A673 (cell line): ENCODE results near the gene EFNA2. TPM values are rescaled to one million over a fixed set of nuclear protein-coding genes. Genes with fewer than 3 reads are reported as not detected.

Experiments
- BruUV-seq: library from RNA; stranded (reverse); fragments of 400-500 nt; replicated peaks from 2 replicates; lab custom pipeline; 2021; lab: Mats Ljungman, UMichigan
- CTCF ChIA-PET: fragments of 300-600 bp; sonication (Branson Sonifier 250); formaldehyde crosslinking; loops from one replicate; lab custom pipeline; 2022; ENCODE audit warnings: antibody characterized with exemption; lab: Charles Lee
- POLR2A ChIA-PET: fragments of 300-600 bp; sonication (Branson Sonifier 250); formaldehyde crosslinking; loops from one replicate; lab custom pipeline; 2022; ENCODE audit warnings: antibody characterized with exemption; ENCODE audit not compliant: low non-redundant PET; lab: Charles Lee
- DNase-seq: peaks from one replicate; pipeline ENCODE4 v3.0.0-alpha.2; 2015; ENCODE audit warnings: low spot score
- H3K27ac ChIP-seq: fragments of 200-600 bp; sonication (generic); 2 replicates; pipeline ENCODE4 v1.5.1; 2016; ENCODE audit warnings: mixed run types, low read depth, mild to moderate bottlenecking, mixed read lengths, antibody characterized with exemption, low read length; ENCODE audit not compliant: poor library complexity, severe bottlenecking
- H3K27me3 ChIP-seq: fragments of 200-600 bp; sonication (generic); replicated peaks from 2 replicates; pipeline ENCODE4 v1.6.1; 2017; ENCODE audit warnings: mixed run types, low read depth, mild to moderate bottlenecking, mixed read lengths, antibody characterized with exemption, low read length; ENCODE audit not compliant: insufficient read depth, poor library complexity
- H3K36me3 ChIP-seq: fragments of 200-600 bp; sonication (generic); 2 replicates; pipeline ENCODE4 v1.6.1; 2016; ENCODE audit warnings: mixed run types, mild to moderate bottlenecking, mixed read lengths, antibody characterized with exemption, low read length; ENCODE audit not compliant: insufficient read depth, poor library complexity, severe bottlenecking
- H3K4me1 ChIP-seq: fragments of 200-600 bp; sonication (generic); 2 replicates; pipeline ENCODE4 v1.6.1; 2017; ENCODE audit warnings: mixed run types, mild to moderate bottlenecking, mixed read lengths, antibody characterized with exemption, low read length; ENCODE audit not compliant: insufficient read depth, poor library complexity, severe bottlenecking
- H3K4me3 ChIP-seq: fragments of 200-600 bp; sonication (generic); 2 replicates; pipeline ENCODE4 v1.5.1; 2016; ENCODE audit warnings: low read depth, mixed run types, mild to moderate bottlenecking, mixed read lengths, low read length; ENCODE audit not compliant: poor library complexity, severe bottlenecking
- H3K9me3 ChIP-seq: fragments of 200-600 bp; sonication (generic); 2 replicates; pipeline ENCODE4 v1.6.1; 2016; ENCODE audit warnings: mixed run types, low read depth, mild to moderate bottlenecking, mixed read lengths, antibody characterized with exemption, low read length; ENCODE audit not compliant: poor library complexity, severe bottlenecking
- CTCF ChIP-seq: fragments of 300-800, 200-600 bp; sonication (generic); conservative IDR thresholded peaks from 2 replicates; pipeline ENCODE4 v1.5.1; 2017; ENCODE audit warnings: low read depth, mild to moderate bottlenecking, antibody characterized with exemption, low read length, moderate library complexity, mixed read lengths
- EZH2 ChIP-seq: fragments of 200-600 bp; sonication (generic); IDR thresholded peaks from 2 replicates; pipeline ENCODE4 v1.6.1; 2017; ENCODE audit warnings: borderline replicate concordance, low read depth, mild to moderate bottlenecking, mixed read lengths, antibody characterized with exemption, low read length; ENCODE audit not compliant: poor library complexity, severe bottlenecking
- intact Hi-C: fragments of 100-400 bp; cut with micrococcal nuclease; formaldehyde crosslinking; loops from one replicate; pipeline ENCODE4 v1.10.0; 2022; ENCODE audit not compliant: unreplicated experiment
- total RNA-seq: library from RNA; stranded (reverse); gene quantifications from 2 replicates; pipeline ENCODE4 v1.2.3, GENCODE V29; 2021

The EFNA2 gene
- total RNA-seq, 1 experiment from 2014 or later: 0.64 TPM

- no peaks in the 10 kb centered on the region for H3K36me3 ChIP-seq
- H3K9me3 ChIP-seq: no peaks in the 10 kb centered on the region
- no peak for DNase-seq
- H3K4me1 ChIP-seq: peaks cover 13% of the 10 kb centered on the region
- no peak overlapping the region for H3K4me3 ChIP-seq
- no TSS peak for BruUV-seq
- CTCF ChIA-PET: no interaction called here
- TF ChIP-seq EZH2 (no peak), CTCF (no peak)
- H3K27me3 ChIP-seq: no peaks in the 10 kb centered on the region
- intact Hi-C loops: no loop called here
- H3K27ac ChIP-seq: no peak overlapping the region
- POLR2A ChIA-PET: no interaction called here
Observed at GRCh38 chr19:1296575-1297271, 11.1 kb downstream of the EFNA2 start.

DNA sequence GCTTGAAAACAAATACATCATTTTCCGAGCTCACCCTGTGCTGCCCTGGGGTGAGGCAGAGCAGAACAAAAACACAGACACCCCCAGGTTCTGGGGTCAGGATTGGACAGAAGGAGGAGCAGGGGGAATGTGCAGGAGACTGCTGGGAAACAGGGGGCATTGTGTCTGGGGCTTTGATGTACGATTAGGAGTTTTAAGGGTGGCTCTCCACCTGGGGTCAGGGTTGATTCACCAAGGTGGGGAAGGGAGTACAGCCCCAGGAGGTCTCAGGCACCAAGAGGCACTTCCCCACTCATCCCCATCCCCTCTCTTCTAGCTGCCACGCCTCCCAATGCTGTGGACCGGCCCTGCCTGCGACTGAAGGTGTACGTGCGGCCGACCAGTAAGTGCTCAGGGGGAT is 12.6 kb downstream of the EFNA2 start:
- TF ChIP-seq CTCF (no peak), EZH2 (no peak)
- BruUV-seq: no TSS peak
- H3K4me3 ChIP-seq: no peak overlapping the region
- no peaks in the 10 kb centered on the region for H3K27me3 ChIP-seq
- no peaks in the 10 kb centered on the region for H3K36me3 ChIP-seq
- DNase-seq: no peak
- H3K9me3 ChIP-seq: no peaks in the 10 kb centered on the region
- H3K4me1 ChIP-seq: peaks cover 7% of the 10 kb centered on the region
- H3K27ac ChIP-seq: no peak overlapping the region
- ChIA-PET CTCF (no interaction called here), POLR2A (no interaction called here)
- intact Hi-C loops: no loop called here

- TF ChIP-seq EZH2 (no peak), CTCF (no peak)
- no peak overlapping the region for H3K4me3 ChIP-seq
- intact Hi-C loops: no loop called here
- CTCF ChIA-PET: no interaction called here
- no peak for DNase-seq
- no peak overlapping the region for H3K27ac ChIP-seq
- no peaks in the 10 kb centered on the region for H3K27me3 ChIP-seq
- no peaks in the 10 kb centered on the region for H3K36me3 ChIP-seq
- BruUV-seq: no TSS peak
- POLR2A ChIA-PET: no interaction called here
- peaks cover 7% of the 10 kb centered on the region for H3K4me1 ChIP-seq
- no peaks in the 10 kb centered on the region for H3K9me3 ChIP-seq
Observed at GRCh38 chr19:1299801-1300200, 14.1 kb downstream of the EFNA2 start.
